Stimulated activated CD8-positive, alpha-beta memory T cell treated with anti-CD3 and anti-CD28 coated beads, Interleukin-12 subunit alpha, Interleukin-12 subunit beta, amount 100 ng/mL, for 1 hour (primary cell): Measurements from ENCODE around the gene IQCH.

Experiments
- DNase-seq: peaks from one replicate; pipeline ENCODE4 v3.0.0-alpha.2; 2020; ENCODE audit warnings: low read depth

Gene IQCH

DNA sequence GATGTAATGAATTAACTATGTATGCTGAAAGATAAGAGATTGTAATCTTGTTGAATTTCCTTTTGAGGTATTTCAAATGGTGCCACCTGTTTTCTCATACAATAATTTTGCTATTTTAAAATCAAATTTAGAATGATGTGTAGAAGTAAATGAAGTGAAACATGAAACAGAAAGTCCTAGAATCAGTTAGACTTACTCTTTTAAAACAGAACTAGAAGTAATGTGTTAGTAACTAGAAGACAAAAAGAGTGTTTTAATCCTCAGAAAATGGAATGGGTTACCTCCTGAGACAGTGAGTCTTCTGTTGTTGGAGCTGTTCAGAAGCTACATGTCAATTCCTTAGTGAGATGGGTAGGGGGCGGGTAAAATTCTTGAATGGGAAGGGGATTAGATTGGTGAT lies 279.8 kb downstream of the IQCH start:
- DNase-seq, result no peak

DNA sequence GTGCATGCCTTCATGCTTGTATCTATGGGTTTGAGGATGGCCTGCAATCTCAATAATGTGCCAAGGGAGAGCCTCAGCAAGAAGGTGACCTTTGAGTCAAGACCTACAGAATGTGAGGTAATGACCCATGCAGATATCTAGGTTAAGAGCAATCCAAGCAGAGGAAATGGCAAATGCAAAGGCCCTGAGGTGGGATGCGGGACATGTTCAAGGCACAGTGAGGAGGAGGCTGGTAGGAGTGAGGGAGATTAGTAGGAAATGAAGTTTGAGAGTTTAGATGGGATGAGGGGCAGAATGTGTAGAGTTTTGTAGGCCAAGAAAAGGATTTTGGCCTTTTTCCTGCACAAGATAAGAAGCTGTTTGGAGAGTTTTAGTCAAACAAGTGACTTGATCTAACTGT lies 283.2 kb downstream of the IQCH start:
- DNase-seq, result no peak

DNA sequence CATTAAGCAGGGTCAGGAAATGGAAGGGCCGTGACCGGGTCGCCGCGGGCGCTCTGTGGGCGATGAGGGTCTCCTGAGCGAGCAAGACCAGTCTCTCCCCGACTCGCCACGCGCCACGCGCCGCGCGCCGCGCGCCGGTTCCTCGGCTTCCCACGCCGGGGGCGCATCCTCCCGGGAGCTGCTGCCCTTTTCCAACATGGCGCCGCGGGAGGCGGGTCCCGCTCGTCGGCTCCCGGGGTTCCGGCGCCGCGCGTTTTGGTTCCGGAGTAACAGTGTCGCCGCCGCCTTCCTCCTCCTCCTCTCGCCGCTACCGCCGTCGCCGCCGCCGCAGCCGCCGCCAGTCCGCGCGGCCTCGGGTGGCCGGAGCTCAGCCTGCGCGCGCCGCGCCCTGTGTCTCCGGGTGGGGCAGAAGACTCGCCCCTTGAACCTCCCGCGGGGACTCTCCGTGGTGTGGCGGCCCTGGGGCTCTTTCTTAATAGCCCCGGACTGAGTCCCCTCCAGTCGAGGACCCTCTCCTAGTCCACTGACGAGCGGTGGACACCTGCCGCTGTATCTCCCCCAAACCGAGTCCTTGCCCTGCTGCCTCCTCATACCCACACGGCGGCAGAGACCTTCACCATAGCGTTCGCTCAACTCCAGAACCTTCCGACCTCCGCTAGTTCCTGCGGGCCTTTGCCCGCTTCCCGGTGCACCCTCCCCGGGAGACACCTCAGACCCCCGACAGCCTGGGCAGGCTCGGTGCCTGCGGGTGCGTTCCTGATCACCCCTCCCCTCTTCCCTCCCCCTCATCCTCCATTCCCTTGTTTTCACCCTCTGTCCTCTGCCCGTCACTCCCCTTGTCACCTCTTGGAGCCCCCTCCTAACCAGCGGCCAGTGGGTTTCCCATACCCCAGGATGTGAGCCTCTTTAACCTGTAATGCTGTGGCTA lies 288.1 kb downstream of the IQCH start, which contains the start of gene MAP2K5:
TSS of gene MAP2K5 (plus strand) at position 284 of the 928 bp plus-strand sequence. CDS start at position 917, 633 bp downstream.
- peak; percentile 70 for DNase-seq

DNA sequence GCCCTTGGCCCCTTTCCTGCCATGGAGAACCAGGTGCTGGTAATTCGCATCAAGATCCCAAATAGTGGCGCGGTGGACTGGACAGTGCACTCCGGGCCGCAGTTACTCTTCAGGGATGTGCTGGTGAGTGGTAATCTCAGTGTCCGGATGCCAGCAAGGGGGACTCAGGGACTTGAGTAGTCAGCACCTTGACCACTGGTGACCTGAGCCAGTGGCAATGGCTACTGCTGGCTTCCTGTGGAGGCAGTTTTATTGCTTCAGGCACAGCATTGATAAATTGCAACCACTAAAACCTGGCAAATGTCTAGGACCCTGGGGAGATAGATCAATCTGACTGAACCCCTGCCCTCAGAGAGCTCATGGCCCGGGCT lies 288.7 kb downstream of the IQCH start:
- no peak for DNase-seq

DNA sequence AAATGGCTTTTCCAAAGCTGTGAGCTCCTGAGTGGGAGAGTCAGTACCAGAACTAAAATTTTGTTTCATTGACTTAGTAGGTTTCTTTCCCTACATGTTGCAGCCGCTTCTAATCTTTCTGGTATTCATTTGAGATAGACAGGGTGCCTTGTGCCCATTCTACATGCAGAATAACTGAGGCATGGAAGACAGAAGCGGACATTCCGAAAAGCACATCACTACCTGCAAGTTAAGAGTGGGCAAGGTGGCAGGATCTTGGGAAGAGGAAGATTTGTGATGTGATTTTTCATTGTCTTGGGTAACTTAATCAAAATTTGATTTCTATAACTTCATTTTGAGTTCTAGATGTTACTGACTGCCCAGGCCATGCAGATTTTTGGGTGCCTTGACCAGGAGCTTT lies 289.9 kb downstream of the IQCH start:
- no peak for DNase-seq

DNA sequence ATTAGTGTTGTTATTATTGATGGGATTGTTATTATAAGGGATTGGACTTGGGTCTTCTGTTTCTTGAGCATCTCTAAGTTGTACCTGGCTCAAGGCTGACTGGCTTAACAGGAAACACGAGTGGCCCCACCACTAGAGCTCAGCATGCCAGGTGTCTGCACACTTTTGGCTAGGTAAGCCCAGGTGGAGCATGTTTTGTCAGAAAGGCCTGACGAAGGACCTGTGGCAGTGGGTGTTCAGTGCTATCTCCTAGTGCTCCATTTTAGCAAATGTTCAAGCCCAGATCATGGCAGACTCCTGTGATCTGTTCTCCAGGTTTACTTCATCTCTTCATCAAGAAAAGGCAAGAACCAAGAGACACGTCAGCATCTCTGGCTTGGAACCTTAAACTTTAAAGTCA lies 291.3 kb downstream of the IQCH start:
- DNase-seq, result no peak

DNA sequence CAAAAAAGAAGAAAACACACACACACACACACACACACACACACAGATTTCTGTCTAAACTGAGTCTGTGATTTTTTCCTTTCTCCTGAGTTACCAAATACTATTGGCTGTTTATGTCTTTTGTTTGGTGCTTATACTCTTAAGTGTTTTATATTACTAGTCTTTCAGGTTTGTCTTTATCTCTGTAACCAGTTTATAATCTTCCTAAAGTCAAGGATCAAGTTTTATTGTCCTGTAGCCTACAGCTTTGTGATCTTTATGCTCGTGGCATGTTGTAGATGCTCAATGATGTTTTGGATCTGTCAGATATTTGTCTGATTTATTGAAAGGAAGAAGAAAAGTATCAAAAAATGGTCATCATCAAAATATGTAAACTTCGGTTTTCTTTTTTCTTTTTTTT lies 292.5 kb downstream of the IQCH start:
- DNase-seq, result no peak

DNA sequence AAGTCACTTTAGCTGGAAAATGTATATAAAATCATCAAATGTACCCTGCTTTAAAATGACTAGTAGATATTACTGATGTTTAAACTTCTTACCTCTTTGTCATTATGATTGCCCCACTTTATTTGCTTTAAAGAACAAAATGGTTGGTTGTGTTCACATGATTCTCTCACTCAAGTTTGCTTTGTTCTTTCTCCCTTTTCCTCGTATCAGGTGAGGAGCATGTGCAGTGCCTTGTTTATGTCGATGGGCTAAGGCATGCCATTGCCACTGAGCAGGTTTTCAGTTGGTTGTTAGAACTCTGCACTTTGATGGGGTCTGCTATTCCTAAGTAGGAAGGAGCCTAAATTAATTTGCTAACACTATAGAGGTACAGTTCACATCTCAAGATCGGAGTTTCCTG lies 293.2 kb downstream of the IQCH start:
- no peak for DNase-seq

DNA sequence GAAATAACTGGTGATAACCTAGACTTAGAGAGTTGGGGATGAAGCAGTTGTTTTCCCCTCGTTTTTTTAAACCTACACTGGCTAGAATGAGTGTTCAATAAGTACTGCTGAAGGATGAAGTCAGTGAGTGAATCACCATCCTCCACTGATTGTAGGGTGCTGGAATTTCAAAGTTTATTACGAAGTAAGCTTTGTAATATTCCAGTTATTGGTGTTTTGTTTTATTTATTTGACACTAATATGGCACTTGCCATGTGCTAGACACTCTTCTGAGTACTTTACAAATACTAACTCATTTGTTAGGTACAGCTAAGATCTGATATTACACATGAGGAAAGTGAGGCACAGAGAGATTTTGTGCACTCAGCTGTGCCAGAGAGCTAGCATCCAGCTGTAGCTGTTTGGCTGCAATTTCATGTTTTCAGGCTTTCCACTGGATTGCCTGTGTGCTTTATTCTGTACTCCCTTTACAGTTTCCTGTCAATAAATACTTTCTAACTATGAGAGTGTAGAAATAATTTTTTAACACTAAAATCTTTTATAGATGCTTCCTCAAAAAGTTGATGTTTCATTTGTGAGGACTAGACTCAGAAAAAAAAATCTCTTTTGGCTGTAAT lies 293.8 kb downstream of the IQCH start:
- DNase-seq, result no peak

DNA sequence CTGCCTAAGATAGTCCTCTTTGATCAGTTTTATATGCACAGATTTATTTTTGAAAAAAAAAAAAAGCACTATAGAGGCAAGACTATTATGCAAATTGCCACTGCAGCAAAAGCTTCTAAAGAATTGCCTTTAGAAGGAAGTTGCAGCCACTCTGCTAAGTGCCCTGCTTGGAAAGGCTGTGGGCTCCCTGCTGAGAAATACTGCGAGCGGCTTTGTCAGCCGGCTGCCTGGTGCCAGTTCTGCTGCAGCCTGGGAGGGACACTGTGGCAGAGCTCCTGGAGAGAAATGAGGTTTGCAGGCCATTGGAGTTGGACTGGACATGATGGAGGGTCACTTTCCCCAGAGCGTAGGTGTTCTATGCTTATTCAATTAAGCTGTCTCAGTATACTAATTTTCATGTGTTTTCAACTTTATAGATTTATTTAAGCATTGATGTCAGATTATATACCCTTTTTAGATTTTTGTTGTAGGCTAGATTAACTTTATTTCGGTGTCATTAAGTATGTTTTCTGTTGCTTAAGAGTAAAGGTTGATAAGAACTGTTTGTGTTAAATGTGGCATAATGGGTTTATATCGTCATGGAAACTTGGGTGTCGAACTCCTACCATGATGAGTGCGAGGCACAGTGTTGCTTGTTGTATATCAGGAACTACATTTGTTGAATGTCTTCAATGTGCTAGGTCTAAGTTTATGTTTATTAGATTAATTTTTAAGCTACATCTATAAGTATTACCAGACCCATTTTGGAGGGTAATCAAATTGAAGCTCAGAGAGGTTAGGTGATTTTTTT lies 294.5 kb downstream of the IQCH start:
- no peak for DNase-seq

DNA sequence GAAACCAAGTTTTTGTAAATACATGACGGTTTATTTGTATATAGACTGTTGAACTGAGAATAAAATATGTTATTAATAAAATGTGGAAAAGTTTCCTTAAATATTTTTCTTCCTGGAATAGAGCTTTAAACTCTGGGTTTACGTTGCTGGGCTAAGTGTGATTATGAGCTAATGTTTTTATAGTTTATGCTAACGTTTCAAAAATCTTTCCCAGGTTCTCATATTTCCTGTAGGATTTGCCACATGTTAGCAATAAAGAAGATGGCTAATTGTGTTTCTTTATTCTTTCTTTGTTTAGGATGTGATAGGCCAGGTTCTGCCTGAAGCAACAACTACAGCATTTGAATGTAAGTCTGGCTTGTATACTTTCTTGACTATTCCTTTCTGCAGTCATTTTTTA lies 295.1 kb downstream of the IQCH start:
- no peak for DNase-seq

DNA sequence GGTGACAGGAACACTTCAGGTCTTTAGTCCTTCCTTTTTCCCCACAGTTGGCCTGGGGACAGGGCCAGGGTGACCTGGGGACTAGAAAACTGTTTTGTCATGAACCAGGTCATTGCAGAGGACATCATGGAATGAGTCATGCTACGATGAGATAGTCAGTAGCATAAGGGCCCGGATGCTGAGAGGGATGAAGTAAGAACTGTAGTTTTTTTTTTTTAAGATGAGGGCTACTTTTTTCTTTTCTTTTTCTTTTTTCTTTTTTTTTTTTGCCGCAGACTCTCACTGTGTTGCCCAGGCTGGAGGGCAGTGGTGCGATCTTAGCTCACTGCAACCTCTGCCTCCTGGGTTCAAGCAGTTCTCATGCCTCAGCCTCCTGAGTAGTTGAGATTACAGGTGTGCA lies 295.9 kb downstream of the IQCH start:
- DNase-seq, result no peak

DNA sequence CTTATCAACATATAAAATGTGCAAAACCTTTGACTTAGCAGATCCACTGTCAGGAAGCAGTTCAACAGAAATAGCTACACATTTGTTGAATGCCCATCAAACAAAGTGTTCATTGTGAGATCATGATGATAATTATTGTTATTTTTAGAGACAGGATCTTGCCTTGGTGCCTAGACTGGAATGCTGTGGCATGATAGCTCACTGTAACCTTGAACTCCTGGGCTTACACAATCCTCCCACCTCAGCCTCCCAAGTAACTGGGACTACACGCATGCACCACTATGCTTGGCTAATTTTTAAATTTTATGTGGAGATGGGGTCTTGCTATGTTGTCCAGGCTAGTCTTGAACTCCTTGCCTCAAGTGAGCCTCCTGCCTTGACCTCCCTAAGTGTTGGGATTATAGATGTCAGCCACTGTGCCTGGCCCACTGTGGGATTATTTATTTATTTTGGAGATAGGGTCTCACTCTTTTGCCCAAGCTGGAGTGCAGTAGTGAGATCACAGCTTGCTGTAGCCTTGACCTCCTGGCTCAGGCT lies 296.7 kb downstream of the IQCH start:
- DNase-seq, result no peak
